Measurements from ENCODE around the gene MYH13.
"Not testable (repeated sequence)": the region's sequence is repeated elsewhere in the genome, so short reads cannot be mapped to it uniquely, and the experiment has no call there.

MYH13 gene

DNA sequence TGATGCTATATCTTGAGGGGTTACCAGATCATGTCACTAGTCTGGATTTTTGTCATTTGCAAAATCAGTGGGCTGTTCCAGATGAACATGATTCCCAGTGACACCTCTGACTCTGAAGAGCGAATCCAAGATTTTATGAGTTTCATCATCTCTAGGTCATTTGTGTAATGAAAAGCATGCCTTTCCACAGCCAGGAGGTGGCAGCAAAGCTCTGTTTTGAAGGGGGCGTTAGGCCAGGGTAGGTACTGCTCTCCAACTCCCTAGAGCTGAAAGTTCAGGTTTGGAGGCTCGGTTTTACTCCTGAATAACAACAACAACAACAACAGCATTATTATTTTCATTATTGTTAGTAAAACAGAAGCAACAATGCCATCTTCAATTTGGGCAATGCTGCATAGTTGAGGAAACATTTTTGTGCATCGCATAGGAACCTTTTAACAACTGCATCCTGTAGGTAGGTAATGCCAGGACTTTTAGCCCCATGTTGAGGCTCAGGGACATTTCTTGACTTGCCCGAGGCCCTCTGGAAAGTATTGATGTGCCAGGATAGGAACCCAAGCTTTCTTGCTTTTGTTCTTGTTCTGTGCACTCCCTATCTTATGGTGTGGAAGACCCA is 77.0 kb downstream of the MYH13 start:
- DNase-seq: peak; percentile 13

DNA sequence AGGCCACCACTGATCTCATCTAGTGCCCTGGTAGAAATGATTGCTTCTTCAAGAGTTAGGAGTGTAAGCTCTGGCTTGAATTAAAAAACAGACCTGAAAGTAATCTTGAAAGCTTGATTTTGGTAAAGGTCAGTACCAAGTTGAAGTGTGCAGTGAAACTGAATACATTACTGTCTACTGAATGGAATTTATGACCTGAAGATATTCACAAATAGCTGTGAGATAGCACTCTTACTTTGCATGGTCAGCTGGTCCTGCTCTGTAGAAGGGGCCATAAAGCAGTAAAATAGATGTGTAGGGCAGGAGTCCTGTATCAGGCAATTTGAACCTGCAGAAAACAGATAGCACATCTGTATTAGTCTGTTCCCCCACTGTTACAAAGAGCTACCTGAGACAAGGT is 78.6 kb downstream of the MYH13 start:
- no peak for DNase-seq

DNA sequence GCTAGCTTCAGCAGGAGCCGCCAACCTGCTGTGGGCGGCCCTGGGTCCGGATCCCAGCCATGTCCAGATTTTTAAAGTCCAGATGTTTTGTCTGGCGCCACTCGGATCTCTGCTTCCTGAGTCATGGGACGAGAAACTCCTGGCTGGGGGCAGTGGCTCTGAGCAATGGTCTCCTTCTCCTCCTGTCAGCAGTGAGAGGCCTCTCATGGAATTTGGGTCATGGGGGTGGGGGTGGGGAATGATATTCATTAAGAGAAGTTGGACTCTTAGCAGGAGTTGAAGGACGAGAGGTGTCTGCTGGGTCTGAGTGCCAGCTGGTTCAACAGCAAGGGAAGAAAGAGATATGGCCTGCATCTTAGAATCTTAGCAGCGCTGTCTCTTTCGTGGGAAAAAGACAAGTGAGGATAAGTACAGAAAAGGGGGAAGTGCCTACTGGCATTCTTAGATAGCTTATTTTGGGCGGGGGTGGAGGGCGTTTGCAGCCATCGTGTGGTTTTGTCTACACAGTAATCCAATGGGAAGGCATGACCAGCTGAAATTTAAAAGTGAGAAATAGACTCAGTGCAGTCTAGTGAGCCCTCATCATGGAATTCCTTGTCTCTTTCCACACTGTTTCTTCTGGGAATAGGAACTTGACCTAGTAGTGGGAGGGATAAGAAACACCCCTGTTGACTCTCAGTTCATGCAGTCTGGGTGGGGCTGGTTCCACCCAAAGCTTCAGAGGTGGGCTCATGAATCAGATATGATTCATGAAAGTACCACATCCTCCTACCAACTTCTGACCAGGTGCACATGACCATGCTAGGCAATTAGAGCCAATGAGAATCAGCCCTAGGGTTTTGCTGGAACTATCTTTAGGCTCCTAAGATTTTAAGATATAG is 80.5 kb downstream of the MYH13 start:
- no peak for DNase-seq

DNA sequence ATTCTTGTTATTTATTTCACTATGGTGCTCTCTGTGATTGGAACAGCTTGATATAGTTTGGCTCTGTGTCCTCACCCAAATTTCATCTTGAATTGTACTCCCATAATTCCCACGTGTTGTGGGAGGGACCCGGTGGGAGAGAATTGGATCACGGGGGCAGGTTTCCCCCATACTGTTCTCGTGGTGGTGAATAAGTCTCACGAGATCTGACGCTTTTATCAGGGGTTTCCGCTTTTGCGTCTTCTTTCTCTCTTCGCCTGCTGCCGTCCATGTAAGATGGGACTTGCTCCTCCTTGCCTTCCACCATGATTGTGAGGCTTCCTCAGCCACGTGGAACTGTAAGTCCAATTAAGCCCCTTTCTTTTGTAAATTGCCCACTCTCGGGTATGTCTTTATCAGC is 81.2 kb downstream of the MYH13 start:
- DNase-seq: not testable (repeated sequence)

DNA sequence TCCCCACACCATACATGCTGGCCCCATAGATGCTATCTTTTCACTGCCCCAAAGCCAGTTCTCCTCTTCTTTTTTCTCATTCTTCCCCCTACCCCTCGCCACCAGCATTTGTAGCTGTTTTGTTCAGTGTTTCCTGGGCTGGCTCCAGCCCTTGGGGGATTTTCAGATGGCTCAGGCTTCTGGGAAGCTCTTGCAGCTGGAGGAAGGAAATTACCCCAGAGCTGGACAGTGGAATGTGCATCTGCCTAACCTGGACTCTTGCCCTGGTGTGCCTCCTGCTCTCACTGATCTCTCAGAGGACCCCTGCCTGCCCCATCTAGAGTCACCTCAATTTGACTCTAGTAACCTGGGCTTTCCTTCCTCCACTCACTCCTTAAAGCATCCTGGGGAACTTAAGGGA is 82.8 kb downstream of the MYH13 start:
- DNase-seq: no peak

DNA sequence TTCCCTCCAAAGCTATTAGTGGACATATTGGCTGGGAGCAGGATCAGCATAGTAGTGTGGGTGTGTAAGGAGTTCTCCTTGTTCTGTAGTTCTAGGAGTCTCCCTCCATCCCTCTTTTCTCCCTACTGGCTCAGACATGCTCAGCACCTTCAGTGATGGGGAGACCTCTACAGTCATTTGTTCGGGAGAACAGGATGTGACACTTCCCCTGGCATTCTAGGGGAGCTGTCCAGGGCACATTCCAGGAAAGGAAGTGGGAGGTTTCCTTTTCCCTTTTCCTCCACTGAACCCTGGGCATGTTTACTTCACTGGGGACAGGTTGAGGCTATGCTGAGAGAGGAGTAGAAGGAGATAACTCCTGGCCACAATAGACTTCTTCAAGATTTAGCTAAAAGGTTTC is 86.5 kb downstream of the MYH13 start:
- DNase-seq: no peak

DNA sequence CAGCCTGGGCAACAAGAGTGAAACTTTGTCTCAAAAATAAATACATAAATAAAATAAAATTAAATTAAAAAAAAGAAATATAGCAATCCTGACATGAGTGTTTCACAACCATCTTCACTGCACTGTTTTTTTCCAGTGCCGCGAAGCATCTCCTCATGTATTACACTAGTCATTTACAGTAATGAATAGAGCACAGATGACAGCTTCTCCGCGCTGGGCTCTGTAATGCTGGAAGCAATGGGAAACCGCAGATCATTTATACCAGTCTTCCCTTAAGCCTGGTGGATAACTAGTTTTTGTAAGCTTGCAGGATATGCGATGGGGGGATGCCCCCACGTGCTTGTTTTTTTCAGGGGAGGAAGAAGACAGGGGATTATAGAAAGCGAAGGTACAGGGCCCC is 86.9 kb downstream of the MYH13 start:
- DNase-seq: no peak

DNA sequence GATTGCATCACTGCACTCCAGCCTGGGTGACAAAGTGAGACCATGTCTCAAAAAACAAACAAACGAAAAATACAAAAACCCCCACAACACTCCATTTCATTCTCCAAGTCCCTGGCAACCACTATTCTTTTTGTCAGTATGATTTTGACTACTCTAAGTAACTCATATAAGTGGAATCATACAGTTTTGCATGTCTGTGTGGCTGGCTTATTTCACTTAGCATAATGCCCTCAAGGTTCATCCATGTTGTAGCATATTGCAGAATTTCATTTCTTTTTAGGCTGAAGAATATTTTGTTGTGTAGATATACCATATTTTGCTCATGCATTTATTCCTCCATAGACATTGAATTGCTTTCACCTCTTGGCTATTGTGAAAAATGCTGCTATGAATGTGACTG is 92.7 kb downstream of the MYH13 start:
- no peak for DNase-seq

DNA sequence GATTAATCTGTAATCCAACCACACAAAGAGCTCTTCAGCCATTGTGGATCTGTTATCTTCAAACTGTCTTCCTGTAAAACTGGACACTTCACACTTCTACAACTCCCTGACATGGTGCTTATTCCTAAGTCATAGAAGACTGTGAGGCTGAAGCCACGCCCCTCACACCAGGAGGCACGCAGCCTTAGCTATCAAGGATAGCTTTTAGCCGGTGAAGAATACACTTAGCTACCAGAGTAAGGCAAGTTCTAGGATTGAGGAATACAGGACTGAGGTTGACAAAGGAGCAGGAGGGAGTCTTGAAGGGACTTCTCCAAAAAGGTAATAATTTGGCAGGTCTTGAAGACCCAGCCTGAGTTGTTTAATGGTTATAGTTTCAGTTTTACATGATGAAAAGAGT is 94.6 kb downstream of the MYH13 start:
- no peak for DNase-seq

DNA sequence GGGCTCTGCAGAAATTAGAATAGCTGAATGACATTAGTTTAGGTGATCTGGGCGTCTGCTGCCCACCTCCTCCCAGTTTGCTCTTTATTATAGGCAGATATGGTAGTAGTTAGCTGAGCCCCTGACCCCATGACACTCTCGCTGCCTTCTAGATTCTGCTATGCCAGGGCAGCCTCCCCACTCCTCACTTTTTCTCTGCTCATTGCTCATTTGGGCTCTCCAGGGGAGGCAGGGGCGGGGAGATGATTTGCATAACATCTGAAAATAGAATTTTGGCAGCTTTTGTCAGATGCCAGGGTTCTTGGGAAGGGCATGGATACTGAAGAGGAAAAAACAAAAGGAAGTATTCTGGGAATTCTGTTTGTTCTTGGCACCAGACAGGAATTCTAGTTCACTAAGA is 96.4 kb downstream of the MYH13 start:
- no peak for DNase-seq

DNA sequence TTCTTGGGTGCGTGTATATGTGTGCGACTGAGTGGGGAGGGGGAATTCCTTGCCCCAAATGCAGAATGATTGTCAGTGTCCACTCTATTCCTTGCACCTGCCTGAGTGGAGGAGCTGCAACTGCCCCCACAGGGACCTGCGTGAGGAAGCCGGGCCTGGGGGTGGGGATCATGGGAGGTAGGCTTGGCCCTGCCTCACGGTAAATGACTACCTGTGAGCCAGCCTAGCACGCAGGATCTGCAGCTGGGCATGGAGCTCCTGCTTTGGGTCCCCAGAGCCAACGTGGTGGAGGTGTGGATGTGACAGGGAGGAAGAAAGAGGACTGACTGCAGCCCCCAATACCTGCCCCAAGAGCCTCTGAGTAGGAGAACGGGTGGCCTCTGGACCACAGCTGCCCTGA is 97.4 kb downstream of the MYH13 start:
- DNase-seq: no peak

DNA sequence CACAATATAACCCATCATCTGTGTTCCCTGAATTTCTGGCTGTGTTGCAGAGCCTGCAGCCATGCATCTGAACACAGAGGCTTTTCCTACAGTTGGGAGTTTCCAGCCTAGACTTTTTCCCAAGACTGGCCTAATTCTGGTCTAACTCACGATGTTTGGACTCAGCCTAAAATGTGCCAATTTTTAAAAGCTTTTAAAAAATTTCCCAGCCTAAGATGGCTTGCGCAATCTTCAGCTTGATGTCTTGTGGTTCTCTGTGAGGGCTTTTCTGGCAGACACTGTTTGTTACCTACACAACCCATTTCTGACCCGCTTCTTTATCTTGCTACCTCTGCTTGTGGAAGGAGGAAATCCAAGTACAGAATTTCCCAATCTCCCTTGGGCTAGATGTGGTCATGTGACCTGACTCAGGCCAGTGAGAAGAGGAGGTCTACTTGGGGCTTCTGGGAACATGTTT is 101.7 kb downstream of the MYH13 start:
- no peak for DNase-seq

DNA sequence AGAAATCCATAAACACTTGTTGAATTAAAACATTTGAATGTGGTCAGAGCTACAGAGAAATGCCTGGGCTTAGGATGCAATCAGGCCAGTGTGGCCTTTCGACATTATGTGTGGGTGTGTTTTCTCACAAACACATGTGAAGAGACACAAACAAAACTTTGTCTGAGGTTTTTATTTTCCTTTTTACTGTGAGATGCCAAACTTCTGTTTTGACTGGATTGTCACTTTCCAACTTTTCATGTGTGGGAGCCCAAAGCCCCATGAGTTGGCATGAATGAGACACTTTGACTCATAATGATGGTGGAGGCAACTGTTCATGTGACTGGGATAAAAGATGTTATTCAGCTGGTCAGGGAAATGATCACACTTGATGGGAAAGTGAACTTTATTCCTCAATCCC is 102.5 kb downstream of the MYH13 start:
- DNase-seq: no peak

DNA sequence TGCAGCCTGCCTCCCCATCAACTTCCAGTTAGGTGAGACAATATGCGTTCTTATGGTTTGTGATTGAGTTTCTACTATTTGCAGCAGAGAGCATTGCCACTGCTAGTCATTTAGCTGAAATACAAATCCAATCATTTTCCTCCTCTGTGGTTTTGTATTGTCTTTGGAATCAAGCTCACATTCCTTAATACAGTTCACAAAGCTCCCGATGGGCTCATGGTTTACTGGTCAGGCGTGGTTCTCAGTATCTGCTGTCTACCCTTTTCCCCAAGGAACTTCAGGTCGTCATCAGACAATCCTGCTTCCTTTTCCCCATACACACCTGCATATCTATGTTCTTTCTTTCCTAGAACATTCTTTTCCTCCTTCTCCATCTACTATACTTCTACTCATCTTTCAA is 104.8 kb downstream of the MYH13 start:
- no peak for DNase-seq

DNA sequence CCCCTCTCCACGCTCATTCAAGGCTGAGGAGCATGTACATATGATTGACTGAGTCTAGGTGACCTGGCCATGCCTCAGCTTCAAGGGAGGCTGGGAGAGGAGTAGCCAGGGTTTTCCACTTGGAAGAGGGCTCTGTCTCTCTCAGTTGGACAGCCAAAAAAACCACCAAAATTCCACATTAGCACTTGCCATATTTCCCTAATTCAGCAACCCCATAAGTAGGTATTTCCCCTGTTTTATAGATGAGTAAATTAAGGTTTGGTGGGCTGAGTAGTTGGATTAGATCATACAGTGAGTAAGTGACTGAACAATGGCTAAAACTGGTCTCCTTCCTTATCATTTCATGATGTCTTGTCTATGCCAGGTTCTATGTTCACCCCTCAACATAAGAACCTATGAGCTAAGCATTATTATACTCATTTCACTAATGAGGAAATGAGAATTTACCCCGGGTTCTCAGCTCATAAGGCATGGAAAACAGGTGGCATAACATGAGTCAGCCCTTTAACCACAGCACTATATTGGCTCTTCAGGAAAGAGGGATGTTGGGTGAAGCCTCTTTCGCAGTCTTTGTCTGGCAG is 106.4 kb downstream of the MYH13 start:
- no peak for DNase-seq

DNA sequence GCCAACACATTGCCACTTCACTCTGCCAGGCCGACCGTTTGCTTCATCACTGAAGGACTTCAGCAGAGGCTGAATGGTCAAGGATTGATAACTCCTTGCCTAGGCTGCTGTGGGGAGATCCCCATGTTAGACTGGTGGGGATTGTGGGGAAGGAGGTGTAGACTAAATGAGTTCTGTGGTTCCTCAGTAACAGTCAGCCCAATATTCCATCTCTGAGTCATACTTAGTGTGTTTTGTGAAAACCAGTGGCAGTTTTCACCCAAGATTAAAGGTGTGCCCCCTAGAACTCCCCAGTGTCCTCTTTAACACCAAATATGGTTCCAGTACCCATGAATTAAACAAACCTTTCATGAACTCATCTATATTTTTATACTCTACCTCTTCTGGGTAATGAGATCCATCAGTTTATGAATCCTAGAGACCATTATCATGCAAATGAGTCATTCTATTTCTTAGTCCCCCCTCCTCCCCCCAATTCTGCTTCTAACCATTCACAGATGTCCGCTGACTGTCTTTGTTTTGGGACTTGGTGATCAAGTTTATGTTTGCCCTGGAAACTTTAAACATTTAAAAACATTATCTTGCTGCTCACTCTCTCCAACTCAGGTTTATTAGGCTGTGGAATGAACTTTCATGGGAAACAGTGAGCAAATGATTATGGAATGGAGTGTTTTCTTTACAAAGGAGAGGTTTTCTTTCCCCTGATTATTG is 107.6 kb downstream of the MYH13 start:
- DNase-seq: no peak

DNA sequence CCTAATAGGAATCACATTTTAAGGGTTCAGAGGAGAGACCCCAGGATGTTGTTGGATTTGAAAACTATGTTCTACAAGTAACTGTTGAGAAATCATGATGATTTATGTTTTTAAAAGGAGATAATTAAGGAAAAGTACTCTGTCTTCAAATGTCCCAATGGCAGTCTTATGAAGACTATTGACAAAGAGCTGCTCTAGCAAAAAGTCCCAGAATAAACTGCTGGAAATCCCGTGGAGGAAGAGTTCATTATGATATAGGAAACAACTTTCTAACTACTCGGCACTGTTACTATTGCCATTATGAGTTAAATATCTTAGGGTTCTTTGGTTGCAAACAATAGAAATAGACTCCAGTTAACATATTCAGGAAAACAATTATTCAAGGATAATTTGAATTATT is 108.8 kb downstream of the MYH13 start:
- DNase-seq: no peak

DNA sequence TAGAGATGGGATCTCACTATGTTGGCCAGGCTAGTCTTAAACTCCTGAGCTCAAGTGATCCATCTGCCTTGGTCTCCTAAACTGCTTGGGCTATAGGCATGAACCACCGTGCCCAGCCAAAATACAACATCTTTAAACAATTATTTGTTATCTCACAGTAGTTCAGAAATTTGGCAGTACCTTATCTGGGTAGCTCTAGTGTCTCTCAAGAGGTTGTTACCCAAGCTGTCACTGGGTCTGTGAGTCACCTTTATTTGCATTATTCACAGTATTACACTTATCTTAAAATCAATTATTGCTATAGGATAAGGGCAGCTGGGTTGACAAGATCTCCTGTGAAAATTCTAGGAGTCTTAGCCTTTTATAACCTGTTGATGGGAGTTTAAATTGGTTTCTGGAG is 110.4 kb downstream of the MYH13 start:
- no peak for DNase-seq

DNA sequence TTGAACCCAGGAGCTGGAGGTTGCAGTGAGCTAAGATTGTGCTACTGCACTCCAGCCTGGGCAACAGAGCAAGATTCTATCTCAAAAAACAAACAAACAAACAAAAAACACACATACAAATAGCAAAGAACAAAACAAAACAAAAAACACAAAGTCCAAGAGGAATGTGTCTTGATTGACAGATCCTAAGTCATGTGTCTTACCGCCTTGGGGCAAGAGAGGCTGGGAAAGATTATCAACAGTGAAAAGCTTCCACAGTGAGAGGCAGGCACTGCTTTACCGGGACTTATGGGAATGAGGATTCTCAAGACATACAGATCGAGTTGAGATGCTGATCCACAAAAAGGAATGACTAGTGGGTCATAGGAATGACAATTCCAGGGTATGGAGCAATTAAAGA is 111.7 kb downstream of the MYH13 start:
- no peak for DNase-seq

DNA sequence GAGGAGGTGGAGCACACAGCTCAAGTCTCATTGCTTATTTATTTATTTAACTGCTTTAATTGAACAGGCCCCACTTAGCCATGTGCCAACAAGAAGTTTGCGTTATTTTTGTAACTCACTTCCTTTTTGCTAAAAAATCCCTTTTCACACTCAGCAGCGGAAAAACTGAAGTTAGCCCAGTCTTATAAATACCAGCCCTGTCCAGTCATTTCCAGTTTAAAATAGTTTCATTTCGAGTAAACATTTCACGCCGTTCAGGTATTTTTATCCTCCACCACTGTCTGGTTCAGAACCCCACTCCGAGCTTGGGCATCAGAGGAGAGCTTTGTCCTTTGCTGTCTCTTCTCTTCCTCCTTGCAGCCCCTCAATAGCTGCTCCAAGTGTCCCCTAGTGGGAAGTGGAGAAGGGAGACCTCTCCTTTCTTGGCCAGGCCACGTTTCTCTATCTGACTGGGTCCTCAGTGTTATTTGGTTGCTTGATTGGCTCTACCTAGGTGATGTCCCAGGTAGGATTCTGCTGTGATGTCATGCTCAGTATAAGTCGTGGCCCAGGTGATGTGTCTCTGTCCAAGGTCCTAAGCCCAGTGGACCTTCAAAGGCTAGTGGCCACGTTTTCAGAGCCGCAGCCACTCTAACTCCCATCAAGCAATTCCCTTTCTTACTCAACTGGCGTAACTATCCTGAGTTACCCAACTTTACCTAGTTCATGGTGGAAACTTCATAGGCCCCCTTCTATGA is 121.4 kb downstream of the MYH13 start:
- no peak for DNase-seq

All from NCI-H1105 treated with DMSO at 0.1 percent for 48 hours (cell line).